HUES48 (cell line): ENCODE measurements around the gene POLL.

Experiments used
- H3K27ac ChIP-seq: one replicate; pipeline ENCODE4 v1.7.0; 2013; ENCODE audit warnings: low read depth, low read length, inconsistent platforms
- H3K27me3 ChIP-seq: 2 replicates; pipeline ENCODE4 v1.6.1; 2013; ENCODE audit warnings: mild to moderate bottlenecking, low read length; ENCODE audit not compliant: control insufficient read depth, insufficient read depth
- H3K36me3 ChIP-seq: 2 replicates; pipeline ENCODE4 v1.6.1; 2013; ENCODE audit warnings: low read length; ENCODE audit not compliant: control insufficient read depth, insufficient read depth
- H3K4me1 ChIP-seq: 2 replicates; pipeline ENCODE4 v1.6.1; 2013; ENCODE audit warnings: mild to moderate bottlenecking, low read length; ENCODE audit not compliant: control insufficient read depth, insufficient read depth
- H3K4me3 ChIP-seq: 2 replicates; pipeline ENCODE4 v1.5.1; 2013; ENCODE audit warnings: mild to moderate bottlenecking, low read depth, low read length
- H3K9ac ChIP-seq: 2 replicates; pipeline ENCODE4 v1.6.1; 2013; ENCODE audit warnings: mild to moderate bottlenecking, low read depth, low read length, moderate library complexity
- H3K9me3 ChIP-seq: 2 replicates; pipeline ENCODE4 v1.6.1; 2013; ENCODE audit warnings: low read length; ENCODE audit not compliant: control insufficient read depth, insufficient read depth

The POLL gene

GRCh38 chr10:101557541-101557940 is 30.5 kb downstream of the POLL start:
- Histone ChIP-seq H3K9ac (no peak overlapping the region), H3K27ac (no peak overlapping the region), H3K27me3 (no peaks in the 10 kb centered on the region), H3K4me3 (no peak overlapping the region), H3K4me1 (no peaks in the 10 kb centered on the region; the same call in 1 of the 2 replicates), H3K36me3 (no peaks in the 10 kb centered on the region; the same call in 1 of the 2 replicates), H3K9me3 (no peaks in the 10 kb centered on the region)

- no peak overlapping the region for H3K9ac ChIP-seq
- H3K27me3 ChIP-seq = no peaks in the 10 kb centered on the region
- H3K4me3 ChIP-seq = no peak overlapping the region
- H3K36me3 ChIP-seq = peaks cover 6% of the 10 kb centered on the region; the same call in 1 of the 2 replicates
- H3K9me3 ChIP-seq = no peaks in the 10 kb centered on the region
- no peaks in the 10 kb centered on the region for H3K4me1 ChIP-seq
- no peak overlapping the region for H3K27ac ChIP-seq
These were observed 35.6 kb downstream of the POLL start for GRCh38 chr10:101552442-101552841.

DNA sequence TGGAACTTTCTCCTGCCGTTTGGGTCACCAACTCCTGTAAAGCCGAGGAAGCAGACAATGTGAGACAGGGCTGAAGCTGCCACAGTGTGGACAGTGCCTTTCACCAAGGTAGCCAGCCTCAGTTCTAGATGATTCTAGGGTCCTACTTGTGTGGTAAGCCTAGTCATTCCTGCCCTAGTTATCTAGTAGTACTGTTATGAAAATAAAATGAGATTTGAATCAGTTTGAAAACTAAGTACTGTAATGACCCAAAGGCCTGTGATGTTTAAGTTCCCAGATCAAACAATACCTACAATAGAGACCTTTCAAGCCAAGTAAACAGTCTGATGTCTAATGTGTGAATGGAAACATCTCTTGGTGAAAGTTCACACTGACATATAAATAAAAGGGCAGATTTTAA is 37.1 kb downstream of the POLL start:
- Histone ChIP-seq H3K9ac (no peak overlapping the region), H3K4me3 (no peak overlapping the region), H3K36me3 (peaks cover 6% of the 10 kb centered on the region; the same call in 1 of the 2 replicates), H3K27me3 (no peaks in the 10 kb centered on the region), H3K4me1 (no peaks in the 10 kb centered on the region), H3K27ac (no peak overlapping the region), H3K9me3 (no peaks in the 10 kb centered on the region)

GRCh38 chr10:101545898-101546297 is 42.2 kb downstream of the POLL start:
- no peak overlapping the region for H3K4me3 ChIP-seq
- H3K27me3 ChIP-seq = no peaks in the 10 kb centered on the region
- no peaks in the 10 kb centered on the region for H3K9me3 ChIP-seq

GRCh38 chr10:101538446-101538845 is 49.6 kb downstream of the POLL start:
- Histone ChIP-seq H3K4me1 (peaks cover 9% of the 10 kb centered on the region; the same call in 1 of the 2 replicates), H3K27me3 (no peaks in the 10 kb centered on the region), H3K4me3 (no peak overlapping the region), H3K9ac (no peak overlapping the region), H3K36me3 (peaks cover 6% of the 10 kb centered on the region; the same call in 1 of the 2 replicates), H3K27ac (no peak overlapping the region), H3K9me3 (no peaks in the 10 kb centered on the region)

More at GRCh38 chr10:101545898-101546297, 42.2 kb downstream of the POLL start:
- no peaks in the 10 kb centered on the region for H3K36me3 ChIP-seq
- H3K9ac ChIP-seq = no peak overlapping the region
- no peaks in the 10 kb centered on the region for H3K4me1 ChIP-seq
- no peak overlapping the region for H3K27ac ChIP-seq

GRCh38 chr10:101536800-101537199 is 51.3 kb downstream of the POLL start:
- Histone ChIP-seq H3K9ac (no peak overlapping the region), H3K27ac (no peak overlapping the region), H3K4me1 (peaks cover 9% of the 10 kb centered on the region; the same call in 1 of the 2 replicates), H3K36me3 (peaks cover 10% of the 10 kb centered on the region; the same call in 1 of the 2 replicates), H3K9me3 (no peaks in the 10 kb centered on the region), H3K27me3 (no peaks in the 10 kb centered on the region), H3K4me3 (no peak overlapping the region)

- no peak overlapping the region for H3K9ac ChIP-seq
These were observed 52.1 kb downstream of the POLL start for GRCh38 chr10:101535949-101536348.

GRCh38 chr10:101529725-101530553 is 58.1 kb downstream of the POLL start:
- peaks cover 28% of the 10 kb centered on the region for H3K4me1 ChIP-seq
- no peak overlapping the region for H3K4me3 ChIP-seq
- H3K9me3 ChIP-seq = no peaks in the 10 kb centered on the region
- peak overlapping the region; percentile 43 for H3K27ac ChIP-seq
- 0 out of 2 replicates have a peak, but pooled peaks cover 4% of the 10 kb centered on the region for H3K36me3 ChIP-seq
- no peaks in the 10 kb centered on the region for H3K27me3 ChIP-seq
- no peak overlapping the region for H3K9ac ChIP-seq

More at GRCh38 chr10:101535949-101536348, 52.1 kb downstream of the POLL start:
- Histone ChIP-seq H3K4me3 (no peak overlapping the region), H3K27ac (no peak overlapping the region), H3K27me3 (no peaks in the 10 kb centered on the region), H3K9me3 (no peaks in the 10 kb centered on the region), H3K36me3 (peaks cover 10% of the 10 kb centered on the region; the same call in 1 of the 2 replicates), H3K4me1 (peaks cover 9% of the 10 kb centered on the region; the same call in 1 of the 2 replicates)

GRCh38 chr10:101529207-101529606 is 58.9 kb downstream of the POLL start:
- Histone ChIP-seq H3K9me3 (no peaks in the 10 kb centered on the region), H3K27ac (peak overlapping the region; percentile 32), H3K4me1 (peaks cover 24% of the 10 kb centered on the region), H3K36me3 (0 out of 2 replicates have a peak, but pooled peaks cover 4% of the 10 kb centered on the region), H3K27me3 (no peaks in the 10 kb centered on the region), H3K4me3 (no peak overlapping the region), H3K9ac (no peak overlapping the region)
